Measurements from ENCODE around the gene DIDO1. TPM values are rescaled to one million over a fixed set of nuclear protein-coding genes. Genes with fewer than 3 reads are reported as not detected.

The DIDO1 gene
- total RNA-seq, 1 experiment from 2014 or later: 120 TPM

GRCh38 chr20:62888910-62889309, 37.4 kb downstream of the DIDO1 start:
- Mint-ChIP-seq H3K36me3 (ENCODE audit: insufficient read depth, unreplicated experiment) (peaks cover 98% of the 10 kb centered on the region), H3K27ac (ENCODE audit: unreplicated experiment) (no peak overlapping the region), H3K4me1 (ENCODE audit: low read depth, unreplicated experiment) (no peaks in the 10 kb centered on the region), H3K9me3 (ENCODE audit: unreplicated experiment) (no peaks in the 10 kb centered on the region), H3K27me3 (ENCODE audit: insufficient read depth, unreplicated experiment) (no peaks in the 10 kb centered on the region), H3K4me3 (ENCODE audit: unreplicated experiment) (no peak overlapping the region)
- POLR2A ChIA-PET: interaction anchor here (0.6 kb wide), 1 partner anchor 12 kb away, joined by 3 read pairs; no protein-coding TSS in a partner anchor
- Histone ChIP-seq H3K4me3 (ENCODE audit: low read depth, low read length) (no peak overlapping the region), H3K36me3 (ENCODE audit: control insufficient read depth, insufficient read depth, low read length) (peaks cover 10% of the 10 kb centered on the region), H3K27me3 (replicated peaks; ENCODE audit: control insufficient read depth, insufficient read depth, low read length) (no peaks in the 10 kb centered on the region), H3K4me1 (no peaks in the 10 kb centered on the region), H3K9me3 (no peaks in the 10 kb centered on the region)
- DNase-seq: no peak
- no TSS peak for BruUV-seq (replicated peaks)
- no peak for TF ChIP-seq CTCF (IDR thresholded peaks at IDR 0.05; ENCODE audit: insufficient read depth in 1 of 2, low read depth in 1 of 2, low read length in 1 of 2, severe bottlenecking in 1 of 2, unreplicated experiment in 1 of 2)
- CTCF ChIA-PET: no interaction called here
- intact Hi-C loops (cut with micrococcal nuclease; ENCODE audit: unreplicated experiment): no loop called here

- Mint-ChIP-seq H3K27ac (ENCODE audit: unreplicated experiment) (no peak overlapping the region), H3K36me3 (ENCODE audit: insufficient read depth, unreplicated experiment) (peaks cover 93% of the 10 kb centered on the region), H3K27me3 (ENCODE audit: insufficient read depth, unreplicated experiment) (no peaks in the 10 kb centered on the region), H3K4me3 (ENCODE audit: unreplicated experiment) (no peak overlapping the region), H3K9me3 (ENCODE audit: unreplicated experiment) (no peaks in the 10 kb centered on the region), H3K4me1 (ENCODE audit: low read depth, unreplicated experiment) (no peaks in the 10 kb centered on the region)
- H3K36me3 ChIP-seq (ENCODE audit: control insufficient read depth, insufficient read depth, low read length): peaks cover 10% of the 10 kb centered on the region
- POLR2A ChIA-PET: interaction anchor here (0.6 kb wide), 1 partner anchor 109 kb away, joined by 5 read pairs; no protein-coding TSS in a partner anchor
- no peaks in the 10 kb centered on the region for H3K27me3 ChIP-seq (replicated peaks; ENCODE audit: control insufficient read depth, insufficient read depth, low read length)
- TF ChIP-seq CTCF (IDR thresholded peaks at IDR 0.05; ENCODE audit: insufficient read depth in 1 of 2, low read depth in 1 of 2, low read length in 1 of 2, severe bottlenecking in 1 of 2, unreplicated experiment in 1 of 2): no peak
- no peak overlapping the region for H3K4me3 ChIP-seq (ENCODE audit: low read depth, low read length)
- DNase-seq: no peak
- intact Hi-C loops (cut with micrococcal nuclease; ENCODE audit: unreplicated experiment): no loop called here
- CTCF ChIA-PET: interaction anchor here (0.6 to 1.6 kb wide), 3 partner anchors 10 to 357 kb away, joined by 3 to 9 read pairs (median 3); no protein-coding TSS in a partner anchor
- no TSS peak for BruUV-seq (replicated peaks)
- no peaks in the 10 kb centered on the region for H3K9me3 ChIP-seq
- no peaks in the 10 kb centered on the region for H3K4me1 ChIP-seq
Measured at GRCh38 chr20:62888406-62888805, 37.9 kb downstream of the DIDO1 start.

- Histone ChIP-seq H3K27me3 (replicated peaks; ENCODE audit: control insufficient read depth, insufficient read depth, low read length) (no peaks in the 10 kb centered on the region), H3K36me3 (ENCODE audit: control insufficient read depth, insufficient read depth, low read length) (peaks cover 10% of the 10 kb centered on the region), H3K9me3 (no peaks in the 10 kb centered on the region), H3K4me3 (ENCODE audit: low read depth, low read length) (no peak overlapping the region), H3K4me1 (no peaks in the 10 kb centered on the region)
- no peak for DNase-seq
- no peak for TF ChIP-seq CTCF (IDR thresholded peaks at IDR 0.05; ENCODE audit: insufficient read depth in 1 of 2, low read depth in 1 of 2, low read length in 1 of 2, severe bottlenecking in 1 of 2, unreplicated experiment in 1 of 2)
- Mint-ChIP-seq H3K4me1 (ENCODE audit: low read depth, unreplicated experiment) (no peaks in the 10 kb centered on the region), H3K27ac (ENCODE audit: unreplicated experiment) (no peak overlapping the region), H3K27me3 (ENCODE audit: insufficient read depth, unreplicated experiment) (no peaks in the 10 kb centered on the region), H3K36me3 (ENCODE audit: insufficient read depth, unreplicated experiment) (peaks cover 88% of the 10 kb centered on the region), H3K4me3 (ENCODE audit: unreplicated experiment) (no peak overlapping the region), H3K9me3 (ENCODE audit: unreplicated experiment) (no peaks in the 10 kb centered on the region)
- intact Hi-C loops (cut with micrococcal nuclease; ENCODE audit: unreplicated experiment): no loop called here
- no TSS peak for BruUV-seq (replicated peaks)
- ChIA-PET CTCF (interaction anchor here (0.6 to 1.6 kb wide), 4 partner anchors 11 to 356 kb away, joined by 3 to 9 read pairs (median 4); no protein-coding TSS in a partner anchor), POLR2A (interaction anchor here (0.6 kb wide), 1 partner anchor 108 kb away, joined by 5 read pairs; no protein-coding TSS in a partner anchor)
Measured at GRCh38 chr20:62887860-62888239, 38.5 kb downstream of the DIDO1 start.

Measured in Caco-2 (cell line).